Neural cell (in vitro differentiated cells): Measurements from ENCODE around the gene FBLN2.

Experiments used
- EZH2 ChIP-seq: fragments of 200-600, 300-800 bp; shearing (Covaris generic), sonication (generic); IDR thresholded peaks from 2 replicates; pipeline ENCODE4 v1.6.1; 2014; ENCODE audit warnings: antibody characterized with exemption, low read length, borderline replicate concordance, mild to moderate bottlenecking; ENCODE audit not compliant: insufficient read depth, poor library complexity, severe bottlenecking
- POLR2AphosphoS5 ChIP-seq: IDR thresholded peaks from 2 replicates; pipeline ENCODE4 v1.6.1; 2012
- RAD21 ChIP-seq: fragments of 450-650 bp; conservative IDR thresholded peaks from 2 replicates; pipeline ENCODE4 v1.6.1; 2014; ENCODE audit warnings: antibody characterized with exemption, mild to moderate bottlenecking, moderate library complexity
- SMC3 ChIP-seq: fragments of 450-650 bp; conservative IDR thresholded peaks from 2 replicates; pipeline ENCODE4 v1.6.1; 2014; ENCODE audit warnings: antibody characterized with exemption, mild to moderate bottlenecking, moderate library complexity; ENCODE audit not compliant: poor library complexity
- TAF1 ChIP-seq: IDR thresholded peaks from 2 replicates; pipeline ENCODE4 v1.6.1; 2012; ENCODE audit warnings: low read depth
- TF ChIP-seq, protein P1 (sequence below): fragments of 450-650 bp; IDR thresholded peaks from 2 replicates; pipeline ENCODE4 v1.5.1; 2014; ENCODE audit warnings: antibody characterized with exemption, mild to moderate bottlenecking, moderate library complexity; ENCODE audit not compliant: poor library complexity, severe bottlenecking
- TF ChIP-seq, protein P2 (sequence below): IDR thresholded peaks from 2 replicates; pipeline ENCODE4 v1.6.1; 2012; ENCODE audit warnings: borderline replicate concordance

DNA sequence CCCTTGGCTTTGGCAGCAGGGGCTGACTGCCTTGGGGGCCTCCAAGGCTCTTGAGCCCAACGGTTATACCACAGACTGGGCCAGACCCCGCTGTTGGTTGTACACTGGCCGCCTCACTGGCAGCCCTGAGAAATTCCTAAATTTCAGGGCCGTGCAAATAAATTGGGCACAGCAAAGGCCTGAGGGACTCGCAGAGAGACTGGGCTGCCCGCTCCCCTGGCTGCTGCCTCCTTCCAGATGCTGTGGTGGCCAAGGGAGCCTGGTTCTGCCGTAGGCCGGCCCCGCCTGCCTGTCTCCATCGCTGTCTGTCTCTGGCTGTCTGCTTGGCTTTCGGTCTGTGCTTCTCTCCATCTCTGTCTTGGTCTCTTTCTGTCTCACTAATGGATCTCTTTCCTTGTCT is 9.0 kb downstream of the FBLN2 start:
- no peak for TF ChIP-seq TAF1
- no peak for TF ChIP-seq SMC3
- TF ChIP-seq EZH2: no peak
- TF ChIP-seq, protein P1, sequence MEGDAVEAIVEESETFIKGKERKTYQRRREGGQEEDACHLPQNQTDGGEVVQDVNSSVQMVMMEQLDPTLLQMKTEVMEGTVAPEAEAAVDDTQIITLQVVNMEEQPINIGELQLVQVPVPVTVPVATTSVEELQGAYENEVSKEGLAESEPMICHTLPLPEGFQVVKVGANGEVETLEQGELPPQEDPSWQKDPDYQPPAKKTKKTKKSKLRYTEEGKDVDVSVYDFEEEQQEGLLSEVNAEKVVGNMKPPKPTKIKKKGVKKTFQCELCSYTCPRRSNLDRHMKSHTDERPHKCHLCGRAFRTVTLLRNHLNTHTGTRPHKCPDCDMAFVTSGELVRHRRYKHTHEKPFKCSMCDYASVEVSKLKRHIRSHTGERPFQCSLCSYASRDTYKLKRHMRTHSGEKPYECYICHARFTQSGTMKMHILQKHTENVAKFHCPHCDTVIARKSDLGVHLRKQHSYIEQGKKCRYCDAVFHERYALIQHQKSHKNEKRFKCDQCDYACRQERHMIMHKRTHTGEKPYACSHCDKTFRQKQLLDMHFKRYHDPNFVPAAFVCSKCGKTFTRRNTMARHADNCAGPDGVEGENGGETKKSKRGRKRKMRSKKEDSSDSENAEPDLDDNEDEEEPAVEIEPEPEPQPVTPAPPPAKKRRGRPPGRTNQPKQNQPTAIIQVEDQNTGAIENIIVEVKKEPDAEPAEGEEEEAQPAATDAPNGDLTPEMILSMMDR: no peak
- no peak for TF ChIP-seq RAD21
- no peak for TF ChIP-seq POLR2AphosphoS5
- TF ChIP-seq, protein P2, sequence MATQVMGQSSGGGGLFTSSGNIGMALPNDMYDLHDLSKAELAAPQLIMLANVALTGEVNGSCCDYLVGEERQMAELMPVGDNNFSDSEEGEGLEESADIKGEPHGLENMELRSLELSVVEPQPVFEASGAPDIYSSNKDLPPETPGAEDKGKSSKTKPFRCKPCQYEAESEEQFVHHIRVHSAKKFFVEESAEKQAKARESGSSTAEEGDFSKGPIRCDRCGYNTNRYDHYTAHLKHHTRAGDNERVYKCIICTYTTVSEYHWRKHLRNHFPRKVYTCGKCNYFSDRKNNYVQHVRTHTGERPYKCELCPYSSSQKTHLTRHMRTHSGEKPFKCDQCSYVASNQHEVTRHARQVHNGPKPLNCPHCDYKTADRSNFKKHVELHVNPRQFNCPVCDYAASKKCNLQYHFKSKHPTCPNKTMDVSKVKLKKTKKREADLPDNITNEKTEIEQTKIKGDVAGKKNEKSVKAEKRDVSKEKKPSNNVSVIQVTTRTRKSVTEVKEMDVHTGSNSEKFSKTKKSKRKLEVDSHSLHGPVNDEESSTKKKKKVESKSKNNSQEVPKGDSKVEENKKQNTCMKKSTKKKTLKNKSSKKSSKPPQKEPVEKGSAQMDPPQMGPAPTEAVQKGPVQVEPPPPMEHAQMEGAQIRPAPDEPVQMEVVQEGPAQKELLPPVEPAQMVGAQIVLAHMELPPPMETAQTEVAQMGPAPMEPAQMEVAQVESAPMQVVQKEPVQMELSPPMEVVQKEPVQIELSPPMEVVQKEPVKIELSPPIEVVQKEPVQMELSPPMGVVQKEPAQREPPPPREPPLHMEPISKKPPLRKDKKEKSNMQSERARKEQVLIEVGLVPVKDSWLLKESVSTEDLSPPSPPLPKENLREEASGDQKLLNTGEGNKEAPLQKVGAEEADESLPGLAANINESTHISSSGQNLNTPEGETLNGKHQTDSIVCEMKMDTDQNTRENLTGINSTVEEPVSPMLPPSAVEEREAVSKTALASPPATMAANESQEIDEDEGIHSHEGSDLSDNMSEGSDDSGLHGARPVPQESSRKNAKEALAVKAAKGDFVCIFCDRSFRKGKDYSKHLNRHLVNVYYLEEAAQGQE: no peak
